GM23338 (cell line): ENCODE data around the gene DNAH9.

Source experiments
- CREB1 ChIP-seq: fragments of 250-450 bp; sonication (Bioruptor Pico); IDR thresholded peaks from 2 replicates; pipeline ENCODE4 v1.5.0; 2020; ENCODE audit warnings: low read depth, mild to moderate bottlenecking, moderate library complexity
- EZH2 ChIP-seq: fragments of 200-600 bp; sonication (generic); IDR thresholded peaks from one replicate; pipeline ENCODE4 v1.8.0; 2017; ENCODE audit warnings: antibody characterized with exemption, mild to moderate bottlenecking, low read depth; ENCODE audit not compliant: unreplicated experiment
- EZH2phosphoT487 ChIP-seq: fragments of 200-600 bp; sonication (generic); IDR thresholded peaks from one replicate; pipeline ENCODE4 v1.8.1; 2018; ENCODE audit warnings: antibody characterized with exemption; ENCODE audit not compliant: unreplicated experiment
- JUNB ChIP-seq: IDR thresholded peaks from one replicate; pipeline ENCODE4 v1.6.1; 2016; ENCODE audit warnings: antibody characterized with exemption; ENCODE audit not compliant: unreplicated experiment
- NANOG ChIP-seq: IDR thresholded peaks from 2 replicates; pipeline ENCODE4 v1.6.1; 2016; ENCODE audit warnings: antibody characterized with exemption, borderline replicate concordance
- POLR2AphosphoS5 ChIP-seq: IDR thresholded peaks from 2 replicates; pipeline ENCODE4 v1.6.1; 2016; ENCODE audit warnings: antibody characterized with exemption, low read depth
- REST ChIP-seq: IDR thresholded peaks from one replicate; pipeline ENCODE4 v1.6.1; 2018; ENCODE audit warnings: antibody characterized with exemption; ENCODE audit not compliant: unreplicated experiment
- STAT1 ChIP-seq: IDR thresholded peaks from one replicate; pipeline ENCODE4 v1.6.1; 2016; ENCODE audit warnings: antibody characterized with exemption; ENCODE audit not compliant: unreplicated experiment
- ZNF114 ChIP-seq: fragments of 250-450 bp; sonication (Bioruptor Pico); IDR thresholded peaks from 2 replicates; pipeline ENCODE4 v1.5.0; 2020; ENCODE audit warnings: mild to moderate bottlenecking, moderate library complexity
- ZNF331 ChIP-seq: fragments of 250-450 bp; sonication (Bioruptor Pico); IDR thresholded peaks from 2 replicates; pipeline ENCODE4 v1.5.0; 2020; ENCODE audit warnings: low read depth, mild to moderate bottlenecking, moderate library complexity
- ZNF462 ChIP-seq: fragments of 250-450 bp; sonication (Bioruptor Pico); IDR thresholded peaks from 2 replicates; pipeline ENCODE4 v1.5.0; 2020; ENCODE audit warnings: mild to moderate bottlenecking, moderate library complexity
- TF ChIP-seq, protein P1 (sequence below), 2 experiments: fragments of 200-600 bp in 1 of 2; sonication (generic) in 1 of 2; conservative IDR thresholded peaks; 2 replicates each; pipeline versions ENCODE4 v1.5.1 to v1.6.1; 2016 to 2017; ENCODE audit warnings: antibody characterized with exemption in 2 of 2, low read depth in 2 of 2, mild to moderate bottlenecking in 2 of 2, moderate library complexity in 1 of 2
- TF ChIP-seq, protein P2 (sequence below): IDR thresholded peaks from 2 replicates; pipeline ENCODE4 v1.6.1; 2016; ENCODE audit warnings: antibody characterized with exemption

DNA sequence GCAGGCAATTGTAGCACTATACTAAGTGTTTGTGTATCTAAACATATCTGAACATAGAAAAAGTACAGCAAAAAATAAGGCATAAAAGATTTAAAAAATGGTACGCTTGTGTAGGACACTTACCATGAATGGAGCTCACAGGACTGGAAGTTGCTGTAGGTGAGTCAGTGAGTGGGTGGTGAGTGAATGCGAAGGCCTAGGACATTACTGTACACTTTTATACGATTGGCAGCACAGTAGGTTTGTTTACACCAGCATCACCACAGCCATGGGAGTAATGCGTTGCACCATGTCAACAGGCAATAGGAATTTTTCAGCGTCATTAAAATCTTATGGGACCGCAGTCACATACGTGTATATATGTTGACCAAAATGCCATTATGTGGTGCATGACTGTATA, 45.6 kb downstream of the DNAH9 start:
- TF ChIP-seq, protein P1, sequence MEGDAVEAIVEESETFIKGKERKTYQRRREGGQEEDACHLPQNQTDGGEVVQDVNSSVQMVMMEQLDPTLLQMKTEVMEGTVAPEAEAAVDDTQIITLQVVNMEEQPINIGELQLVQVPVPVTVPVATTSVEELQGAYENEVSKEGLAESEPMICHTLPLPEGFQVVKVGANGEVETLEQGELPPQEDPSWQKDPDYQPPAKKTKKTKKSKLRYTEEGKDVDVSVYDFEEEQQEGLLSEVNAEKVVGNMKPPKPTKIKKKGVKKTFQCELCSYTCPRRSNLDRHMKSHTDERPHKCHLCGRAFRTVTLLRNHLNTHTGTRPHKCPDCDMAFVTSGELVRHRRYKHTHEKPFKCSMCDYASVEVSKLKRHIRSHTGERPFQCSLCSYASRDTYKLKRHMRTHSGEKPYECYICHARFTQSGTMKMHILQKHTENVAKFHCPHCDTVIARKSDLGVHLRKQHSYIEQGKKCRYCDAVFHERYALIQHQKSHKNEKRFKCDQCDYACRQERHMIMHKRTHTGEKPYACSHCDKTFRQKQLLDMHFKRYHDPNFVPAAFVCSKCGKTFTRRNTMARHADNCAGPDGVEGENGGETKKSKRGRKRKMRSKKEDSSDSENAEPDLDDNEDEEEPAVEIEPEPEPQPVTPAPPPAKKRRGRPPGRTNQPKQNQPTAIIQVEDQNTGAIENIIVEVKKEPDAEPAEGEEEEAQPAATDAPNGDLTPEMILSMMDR (conservative IDR thresholded peaks at IDR 0.05; ENCODE audit: low read depth in 2 of 2) = no peak
- no peak for TF ChIP-seq EZH2
- no peak for TF ChIP-seq ZNF331
- TF ChIP-seq POLR2AphosphoS5 = no peak
- no peak for TF ChIP-seq EZH2phosphoT487
- TF ChIP-seq CREB1 (CRISPR knock-in tag) = no peak
- no peak for TF ChIP-seq JUNB
- TF ChIP-seq, protein P2, sequence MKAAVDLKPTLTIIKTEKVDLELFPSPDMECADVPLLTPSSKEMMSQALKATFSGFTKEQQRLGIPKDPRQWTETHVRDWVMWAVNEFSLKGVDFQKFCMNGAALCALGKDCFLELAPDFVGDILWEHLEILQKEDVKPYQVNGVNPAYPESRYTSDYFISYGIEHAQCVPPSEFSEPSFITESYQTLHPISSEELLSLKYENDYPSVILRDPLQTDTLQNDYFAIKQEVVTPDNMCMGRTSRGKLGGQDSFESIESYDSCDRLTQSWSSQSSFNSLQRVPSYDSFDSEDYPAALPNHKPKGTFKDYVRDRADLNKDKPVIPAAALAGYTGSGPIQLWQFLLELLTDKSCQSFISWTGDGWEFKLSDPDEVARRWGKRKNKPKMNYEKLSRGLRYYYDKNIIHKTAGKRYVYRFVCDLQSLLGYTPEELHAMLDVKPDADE = no peak
- no peak for TF ChIP-seq ZNF114 (CRISPR knock-in tag)
- no peak for TF ChIP-seq NANOG
- no peak for TF ChIP-seq REST
- no peak for TF ChIP-seq STAT1
- no peak for TF ChIP-seq ZNF462 (CRISPR knock-in tag)
